Measurements from ENCODE around the gene CHST2. TPM values are rescaled to one million over a fixed set of nuclear protein-coding genes. Genes with fewer than 3 reads are reported as not detected.

CHST2 gene
- total RNA-seq, 1 experiment from 2014 or later = 1.7 TPM

DNA sequence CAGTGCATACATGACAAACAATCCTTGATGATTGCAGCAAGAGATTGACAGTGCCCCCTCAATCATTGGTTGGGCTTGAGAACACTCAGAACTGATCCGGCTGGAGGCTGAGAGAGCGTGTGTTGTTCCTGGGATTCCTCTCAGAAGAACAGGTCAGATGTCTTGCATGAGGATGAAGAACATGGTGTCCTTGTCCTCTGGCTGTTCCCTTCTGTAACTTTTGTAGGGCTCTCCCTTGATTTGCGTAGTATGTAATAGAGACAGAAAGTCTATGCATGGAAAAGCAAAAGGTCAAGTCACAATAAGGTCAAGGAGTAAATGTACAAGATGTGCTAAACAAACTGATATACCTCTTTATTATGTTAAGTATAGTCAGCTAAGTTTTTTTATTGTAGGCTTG, 8.2 kb downstream of the CHST2 start:
- no peaks in the 10 kb centered on the region for H3K79me2 ChIP-seq (ENCODE audit: insufficient read depth, low read length)
- H3K9me2 ChIP-seq (ENCODE audit: insufficient read depth) = no peaks in the 10 kb centered on the region
- no peak overlapping the region for H3K4me3 ChIP-seq (replicated peaks in 1 of 2; ENCODE audit: low read depth in 1 of 2, low read length in 2 of 2)
- intact Hi-C loops (cut with micrococcal nuclease) = no loop called here
- RAD21 ChIA-PET (ENCODE audit: low non-redundant PET in 1 of 2, low total read pairs in 2 of 2, uncharacterized antibody in 2 of 2, unreplicated experiment in 2 of 2) = no interaction called here
- H4K20me1 ChIP-seq (ENCODE audit: insufficient read depth) = no peaks in the 10 kb centered on the region
- no peaks in the 10 kb centered on the region for H3K36me3 ChIP-seq (ENCODE audit: control insufficient read depth in 1 of 2, insufficient read depth in 2 of 2, low read length in 2 of 2)
- H3K4me1 ChIP-seq (ENCODE audit: control insufficient read depth in 1 of 2, insufficient read depth in 2 of 2, low read length in 2 of 2) = no peaks in the 10 kb centered on the region
- H3K9me3 ChIP-seq (ENCODE audit: control insufficient read depth in 1 of 2, insufficient read depth in 1 of 2, low read depth in 1 of 2, low read length in 2 of 2) = no peaks in the 10 kb centered on the region
- TF ChIP-seq POLR2A (IDR thresholded peaks at IDR 0.05; ENCODE audit: borderline replicate concordance, extremely low read depth, insufficient read depth, insufficient read length) (no peak), YY1 (IDR thresholded peaks at IDR 0.05; ENCODE audit: extremely low read depth, insufficient replicate concordance, low read depth, low read length) (no peak), ZFX (IDR thresholded peaks at IDR 0.05) (no peak), SRF (IDR thresholded peaks at IDR 0.05; ENCODE audit: low read depth) (no peak), SIN3A (IDR thresholded peaks at IDR 0.05; ENCODE audit: low read depth) (no peak), JUND (IDR thresholded peaks at IDR 0.05) (no peak), CEBPB (IDR thresholded peaks at IDR 0.05; ENCODE audit: low read depth) (no peak), SP1 (IDR thresholded peaks at IDR 0.05; ENCODE audit: low read depth) (no peak), ELF1 (IDR thresholded peaks at IDR 0.05; ENCODE audit: borderline replicate concordance, low read depth) (no peak), FOSL1 (IDR thresholded peaks at IDR 0.05; ENCODE audit: low read depth) (no peak), EZH2phosphoT487 (IDR thresholded peaks at IDR 0.05; ENCODE audit: borderline replicate concordance) (no peak), CBX3 (IDR thresholded peaks at IDR 0.05; ENCODE audit: low read depth) (no peak)
- TF ChIP-seq, protein P1, sequence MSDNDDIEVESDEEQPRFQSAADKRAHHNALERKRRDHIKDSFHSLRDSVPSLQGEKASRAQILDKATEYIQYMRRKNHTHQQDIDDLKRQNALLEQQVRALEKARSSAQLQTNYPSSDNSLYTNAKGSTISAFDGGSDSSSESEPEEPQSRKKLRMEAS (IDR thresholded peaks at IDR 0.05) = no peak
- TF ChIP-seq, protein P2, sequence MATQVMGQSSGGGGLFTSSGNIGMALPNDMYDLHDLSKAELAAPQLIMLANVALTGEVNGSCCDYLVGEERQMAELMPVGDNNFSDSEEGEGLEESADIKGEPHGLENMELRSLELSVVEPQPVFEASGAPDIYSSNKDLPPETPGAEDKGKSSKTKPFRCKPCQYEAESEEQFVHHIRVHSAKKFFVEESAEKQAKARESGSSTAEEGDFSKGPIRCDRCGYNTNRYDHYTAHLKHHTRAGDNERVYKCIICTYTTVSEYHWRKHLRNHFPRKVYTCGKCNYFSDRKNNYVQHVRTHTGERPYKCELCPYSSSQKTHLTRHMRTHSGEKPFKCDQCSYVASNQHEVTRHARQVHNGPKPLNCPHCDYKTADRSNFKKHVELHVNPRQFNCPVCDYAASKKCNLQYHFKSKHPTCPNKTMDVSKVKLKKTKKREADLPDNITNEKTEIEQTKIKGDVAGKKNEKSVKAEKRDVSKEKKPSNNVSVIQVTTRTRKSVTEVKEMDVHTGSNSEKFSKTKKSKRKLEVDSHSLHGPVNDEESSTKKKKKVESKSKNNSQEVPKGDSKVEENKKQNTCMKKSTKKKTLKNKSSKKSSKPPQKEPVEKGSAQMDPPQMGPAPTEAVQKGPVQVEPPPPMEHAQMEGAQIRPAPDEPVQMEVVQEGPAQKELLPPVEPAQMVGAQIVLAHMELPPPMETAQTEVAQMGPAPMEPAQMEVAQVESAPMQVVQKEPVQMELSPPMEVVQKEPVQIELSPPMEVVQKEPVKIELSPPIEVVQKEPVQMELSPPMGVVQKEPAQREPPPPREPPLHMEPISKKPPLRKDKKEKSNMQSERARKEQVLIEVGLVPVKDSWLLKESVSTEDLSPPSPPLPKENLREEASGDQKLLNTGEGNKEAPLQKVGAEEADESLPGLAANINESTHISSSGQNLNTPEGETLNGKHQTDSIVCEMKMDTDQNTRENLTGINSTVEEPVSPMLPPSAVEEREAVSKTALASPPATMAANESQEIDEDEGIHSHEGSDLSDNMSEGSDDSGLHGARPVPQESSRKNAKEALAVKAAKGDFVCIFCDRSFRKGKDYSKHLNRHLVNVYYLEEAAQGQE (IDR thresholded peaks at IDR 0.05; ENCODE audit: low read depth) = no peak
- no peak overlapping the region for H3K9ac ChIP-seq (ENCODE audit: low read length)
- peaks cover 3% of the 10 kb centered on the region for H3K27me3 ChIP-seq (ENCODE audit: insufficient read depth, low read length)
- CTCF ChIA-PET = no interaction called here
- DNase-seq (ENCODE audit: low read depth, low spot score) = no peak
- no peak overlapping the region for H3K27ac ChIP-seq (ENCODE audit: low read depth, low read length)
- H3K4me2 ChIP-seq (ENCODE audit: low read length) = no peak overlapping the region
- ATAC-seq = no peak
- no TSS peak for BruUV-seq (replicated peaks)
- POLR2A ChIA-PET = no interaction called here
- H2AFZ ChIP-seq (ENCODE audit: low read depth, low read length, poor library complexity, severe bottlenecking) = no peak overlapping the region
